Measurements from ENCODE around the gene DDX23.

DNA sequence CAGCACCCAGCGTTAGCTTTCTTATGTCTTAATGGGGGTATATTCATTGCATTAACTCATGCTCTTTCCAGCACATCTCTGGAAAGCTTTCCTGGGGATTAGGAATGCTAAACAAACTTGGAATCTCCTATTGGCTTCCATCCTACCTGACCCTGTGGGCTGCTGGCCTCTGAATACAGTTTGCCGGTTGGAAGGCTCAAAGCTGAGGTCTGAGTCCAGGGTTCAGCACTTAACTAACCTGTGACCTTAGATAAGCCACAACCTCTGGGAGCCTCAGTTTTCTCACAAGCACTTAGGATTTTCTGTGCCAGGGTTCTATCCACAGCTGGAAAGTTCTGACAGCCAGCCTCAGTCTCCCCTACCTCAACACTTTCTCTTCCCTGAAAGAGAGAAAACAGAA, 26.6 kb upstream of the DDX23 start:
- TF ChIP-seq, protein P1, sequence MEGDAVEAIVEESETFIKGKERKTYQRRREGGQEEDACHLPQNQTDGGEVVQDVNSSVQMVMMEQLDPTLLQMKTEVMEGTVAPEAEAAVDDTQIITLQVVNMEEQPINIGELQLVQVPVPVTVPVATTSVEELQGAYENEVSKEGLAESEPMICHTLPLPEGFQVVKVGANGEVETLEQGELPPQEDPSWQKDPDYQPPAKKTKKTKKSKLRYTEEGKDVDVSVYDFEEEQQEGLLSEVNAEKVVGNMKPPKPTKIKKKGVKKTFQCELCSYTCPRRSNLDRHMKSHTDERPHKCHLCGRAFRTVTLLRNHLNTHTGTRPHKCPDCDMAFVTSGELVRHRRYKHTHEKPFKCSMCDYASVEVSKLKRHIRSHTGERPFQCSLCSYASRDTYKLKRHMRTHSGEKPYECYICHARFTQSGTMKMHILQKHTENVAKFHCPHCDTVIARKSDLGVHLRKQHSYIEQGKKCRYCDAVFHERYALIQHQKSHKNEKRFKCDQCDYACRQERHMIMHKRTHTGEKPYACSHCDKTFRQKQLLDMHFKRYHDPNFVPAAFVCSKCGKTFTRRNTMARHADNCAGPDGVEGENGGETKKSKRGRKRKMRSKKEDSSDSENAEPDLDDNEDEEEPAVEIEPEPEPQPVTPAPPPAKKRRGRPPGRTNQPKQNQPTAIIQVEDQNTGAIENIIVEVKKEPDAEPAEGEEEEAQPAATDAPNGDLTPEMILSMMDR (conservative IDR thresholded peaks at IDR 0.05; ENCODE audit: low read depth, low read length) = no peak
- no peak for TF ChIP-seq EZH2 (IDR thresholded peaks at IDR 0.05; ENCODE audit: low read length, unreplicated experiment)
